EL (cell line): ENCODE results near the gene HNF4A.

Experiments
- DNase-seq: peaks from one replicate; pipeline ENCODE4 v3.0.0-alpha.2; 2016

HNF4A gene

GRCh38 chr20:44426879-44427790, 71.6 kb downstream of the HNF4A start:
- DNase-seq = no peak

GRCh38 chr20:44427804-44428173, 72.3 kb downstream of the HNF4A start:
- no peak for DNase-seq

GRCh38 chr20:44428174-44429016, 72.9 kb downstream of the HNF4A start:
- no peak for DNase-seq

- peak; percentile 26 for DNase-seq
These were observed 73.5 kb downstream of the HNF4A start for GRCh38 chr20:44429017-44429339.

GRCh38 chr20:44429419-44430269, 74.1 kb downstream of the HNF4A start:
- no peak for DNase-seq

GRCh38 chr20:44430270-44431065, 75.0 kb downstream of the HNF4A start:
- DNase-seq = no peak

- no peak for DNase-seq
These were observed 75.6 kb downstream of the HNF4A start for GRCh38 chr20:44431118-44431501.

- no peak for DNase-seq
These were observed 76.2 kb downstream of the HNF4A start for GRCh38 chr20:44431502-44432234.

GRCh38 chr20:44432618-44433577, 77.4 kb downstream of the HNF4A start:
- DNase-seq = no peak

- DNase-seq = no peak
These were observed 78.4 kb downstream of the HNF4A start for GRCh38 chr20:44433751-44434538.

GRCh38 chr20:44435630-44436335, 80.3 kb downstream of the HNF4A start:
- no peak for DNase-seq

- no peak for DNase-seq
These were observed 80.9 kb downstream of the HNF4A start for GRCh38 chr20:44436393-44436792.

GRCh38 chr20:44437497-44437896, 82.0 kb downstream of the HNF4A start:
- DNase-seq = no peak

- no peak for DNase-seq
These were observed 83.3 kb downstream of the HNF4A start for GRCh38 chr20:44438782-44439181.

GRCh38 chr20:44439318-44439717, 83.8 kb downstream of the HNF4A start:
- no peak for DNase-seq

GRCh38 chr20:44442298-44443070, 87.0 kb downstream of the HNF4A start:
- no peak for DNase-seq

GRCh38 chr20:44445742-44446710, 90.5 kb downstream of the HNF4A start:
- no peak for DNase-seq
